ENCODE measurements around the gene POU5F1.

- TF ChIP-seq CTCF (conservative IDR thresholded peaks at IDR 0.05 in 1 of 2, IDR thresholded peaks at IDR 0.05 in 1 of 2; ENCODE audit: low read depth in 1 of 2, low read length in 2 of 2), result no peak
- no peak for TF ChIP-seq EZH2 (IDR thresholded peaks at IDR 0.05; ENCODE audit: low read length, missing control alignments)
These were observed 20.0 kb upstream of the POU5F1 start for GRCh38 chr6:31190488-31190887.

All from fibroblast of lung (primary cell).